PC-3 (cell line): ENCODE results near the gene TACC2. TPM values are rescaled to one million over a fixed set of nuclear protein-coding genes. Genes with fewer than 3 reads are reported as not detected.

Experiments used
- ATAC-seq: fragments of 200-7000 bp; cut with Tn5 transposase; 2 replicates; pipeline ENCODE4 v1.9.1; 2020; ENCODE audit warnings: mild to moderate bottlenecking, moderate library complexity
- BruUV-seq: library from RNA; stranded (reverse); fragments of 400-500 nt; replicated peaks from 2 replicates; lab custom pipeline; 2021; lab: Mats Ljungman, UMichigan
- CTCF ChIA-PET: fragments of 300-600 bp; sonication (Branson Sonifier 250); formaldehyde crosslinking; loops from one replicate; lab custom pipeline; 2022; ENCODE audit warnings: antibody characterized with exemption; lab: Charles Lee
- POLR2A ChIA-PET: fragments of 300-600 bp; sonication (Branson Sonifier 250); formaldehyde crosslinking; loops from one replicate; lab custom pipeline; 2022; ENCODE audit warnings: antibody characterized with exemption; ENCODE audit not compliant: unreplicated experiment; lab: Charles Lee
- DNase-seq: peaks from one replicate; pipeline ENCODE4 v3.0.0-alpha.2; 2015
- H2AFZ ChIP-seq: fragments of 300-600 bp; sonication (generic); 2 replicates; pipeline ENCODE4 v1.6.0; 2016; ENCODE audit warnings: antibody characterized with exemption, low read length
- H3F3A ChIP-seq: fragments of 300-600 bp; sonication (generic); one replicate; pipeline ENCODE4 v1.6.0; 2017; ENCODE audit warnings: antibody characterized with exemption, low read length, control low read depth, mild to moderate bottlenecking; ENCODE audit not compliant: unreplicated experiment
- H3K27ac ChIP-seq: fragments of 300-600 bp; sonication (generic); 2 replicates; pipeline ENCODE4 v1.5.1; 2016; ENCODE audit warnings: mild to moderate bottlenecking, low read length
- H3K27me3 ChIP-seq: fragments of 300-600 bp; sonication (generic); 2 replicates; pipeline ENCODE4 v1.6.1; 2016; ENCODE audit warnings: low read length, mixed read lengths
- H3K36me3 ChIP-seq: fragments of 300-600 bp; sonication (generic); 2 replicates; pipeline ENCODE4 v1.6.1; 2016; ENCODE audit warnings: low read depth, mixed run types, low read length, mixed read lengths
- H3K4me1 ChIP-seq: fragments of 300-600 bp; sonication (generic); 2 replicates; pipeline ENCODE4 v1.5.1; 2016; ENCODE audit warnings: low read length; ENCODE audit not compliant: insufficient read depth
- H3K4me2 ChIP-seq: fragments of 300-600 bp; sonication (generic); 2 replicates; pipeline ENCODE4 v1.6.0; 2016; ENCODE audit warnings: low read length
- H3K4me3 ChIP-seq: fragments of 300-600 bp; sonication (generic); 2 replicates; pipeline ENCODE4 v1.5.1; 2016; ENCODE audit warnings: mild to moderate bottlenecking, low read length, mixed read lengths
- H3K79me2 ChIP-seq: fragments of 300-600 bp; sonication (generic); 2 replicates; pipeline ENCODE4 v1.6.1; 2017; ENCODE audit warnings: low read length, mixed read lengths
- H3K9ac ChIP-seq: fragments of 300-600 bp; sonication (generic); 2 replicates; pipeline ENCODE4 v1.6.0; 2016; ENCODE audit warnings: mild to moderate bottlenecking, low read length
- H3K9me2 ChIP-seq: fragments of 300-600 bp; sonication (generic); replicated peaks from 2 replicates; pipeline ENCODE4 v1.6.1; 2016; ENCODE audit warnings: mixed run types, low read length, mixed read lengths
- H3K9me3 ChIP-seq: fragments of 300-600 bp; sonication (generic); 2 replicates; pipeline ENCODE4 v1.6.1; 2016; ENCODE audit warnings: low read length, mixed read lengths
- H4K20me1 ChIP-seq: fragments of 300-600 bp; sonication (generic); 2 replicates; pipeline ENCODE4 v1.6.1; 2016; ENCODE audit warnings: low read length, mixed read lengths
- EZH2 ChIP-seq: fragments of 300-600 bp; sonication (generic); IDR thresholded peaks from one replicate; pipeline ENCODE4 v1.6.1; 2017; ENCODE audit warnings: antibody characterized with exemption, mild to moderate bottlenecking, low read length; ENCODE audit not compliant: unreplicated experiment
- EZH2phosphoT487 ChIP-seq: fragments of 300-600 bp; sonication (generic); IDR thresholded peaks from 2 replicates; pipeline ENCODE4 v1.6.1; 2018; ENCODE audit warnings: mild to moderate bottlenecking, antibody characterized with exemption, low read length, borderline replicate concordance
- intact Hi-C: fragments of 100-400 bp; cut with micrococcal nuclease; formaldehyde crosslinking; loops from 2 replicates; pipeline ENCODE4 v1.9.0; 2023
- total RNA-seq: library from RNA; depleted of rRNA; stranded (reverse); fragments of >200 nt; gene quantifications from 2 replicates; pipeline ENCODE4 v1.2.3, GENCODE V29; 2014
- TF ChIP-seq, protein P1 (sequence below): fragments of 300-600 bp; sonication (generic); conservative IDR thresholded peaks from 2 replicates; pipeline ENCODE4 v1.5.1; 2017; ENCODE audit warnings: antibody characterized with exemption, low read depth, mild to moderate bottlenecking, low read length

Gene TACC2
- total RNA-seq, 1 experiment from 2014 or later = 31.7 TPM

DNA sequence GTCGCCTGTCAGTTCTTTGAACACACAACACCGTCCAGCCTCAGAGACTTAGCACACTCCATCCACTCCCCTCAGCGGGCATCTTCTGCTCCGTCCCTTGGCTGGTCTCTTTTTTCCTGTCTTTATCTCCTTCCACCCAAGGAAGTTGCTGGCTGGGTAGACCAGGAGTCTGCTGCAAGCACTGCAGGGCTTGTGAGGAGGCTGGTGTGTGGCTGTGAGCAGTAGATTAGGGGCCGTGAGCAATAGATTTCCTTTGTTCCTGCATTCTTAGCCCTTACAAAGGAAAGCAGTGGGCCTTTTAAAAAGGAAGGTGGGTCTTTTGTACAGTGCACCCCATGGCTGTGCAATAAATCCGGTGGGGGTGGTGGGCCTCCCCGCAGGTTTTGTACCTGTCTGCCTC is 181.8 kb downstream of the TACC2 start:
- Histone ChIP-seq H3K36me3 (no peaks in the 10 kb centered on the region), H3K9me3 (no peaks in the 10 kb centered on the region), H3K79me2 (no peaks in the 10 kb centered on the region), H3K9me2 (no peaks in the 10 kb centered on the region), H2AFZ (no peak overlapping the region), H3K4me3 (no peak overlapping the region), H3K27me3 (no peaks in the 10 kb centered on the region), H4K20me1 (no peaks in the 10 kb centered on the region), H3F3A (no peaks in the 10 kb centered on the region), H3K4me2 (no peak overlapping the region), H3K4me1 (no peaks in the 10 kb centered on the region), H3K27ac (no peak overlapping the region), H3K9ac (no peak overlapping the region)
- DNase-seq (no peak), ATAC-seq (no peak)
- CTCF ChIA-PET = no interaction called here
- no TSS peak for BruUV-seq
- POLR2A ChIA-PET = no interaction called here
- intact Hi-C loops = no loop called here
- TF ChIP-seq EZH2phosphoT487 = no peak
- TF ChIP-seq, protein P1, sequence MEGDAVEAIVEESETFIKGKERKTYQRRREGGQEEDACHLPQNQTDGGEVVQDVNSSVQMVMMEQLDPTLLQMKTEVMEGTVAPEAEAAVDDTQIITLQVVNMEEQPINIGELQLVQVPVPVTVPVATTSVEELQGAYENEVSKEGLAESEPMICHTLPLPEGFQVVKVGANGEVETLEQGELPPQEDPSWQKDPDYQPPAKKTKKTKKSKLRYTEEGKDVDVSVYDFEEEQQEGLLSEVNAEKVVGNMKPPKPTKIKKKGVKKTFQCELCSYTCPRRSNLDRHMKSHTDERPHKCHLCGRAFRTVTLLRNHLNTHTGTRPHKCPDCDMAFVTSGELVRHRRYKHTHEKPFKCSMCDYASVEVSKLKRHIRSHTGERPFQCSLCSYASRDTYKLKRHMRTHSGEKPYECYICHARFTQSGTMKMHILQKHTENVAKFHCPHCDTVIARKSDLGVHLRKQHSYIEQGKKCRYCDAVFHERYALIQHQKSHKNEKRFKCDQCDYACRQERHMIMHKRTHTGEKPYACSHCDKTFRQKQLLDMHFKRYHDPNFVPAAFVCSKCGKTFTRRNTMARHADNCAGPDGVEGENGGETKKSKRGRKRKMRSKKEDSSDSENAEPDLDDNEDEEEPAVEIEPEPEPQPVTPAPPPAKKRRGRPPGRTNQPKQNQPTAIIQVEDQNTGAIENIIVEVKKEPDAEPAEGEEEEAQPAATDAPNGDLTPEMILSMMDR = no peak

DNA sequence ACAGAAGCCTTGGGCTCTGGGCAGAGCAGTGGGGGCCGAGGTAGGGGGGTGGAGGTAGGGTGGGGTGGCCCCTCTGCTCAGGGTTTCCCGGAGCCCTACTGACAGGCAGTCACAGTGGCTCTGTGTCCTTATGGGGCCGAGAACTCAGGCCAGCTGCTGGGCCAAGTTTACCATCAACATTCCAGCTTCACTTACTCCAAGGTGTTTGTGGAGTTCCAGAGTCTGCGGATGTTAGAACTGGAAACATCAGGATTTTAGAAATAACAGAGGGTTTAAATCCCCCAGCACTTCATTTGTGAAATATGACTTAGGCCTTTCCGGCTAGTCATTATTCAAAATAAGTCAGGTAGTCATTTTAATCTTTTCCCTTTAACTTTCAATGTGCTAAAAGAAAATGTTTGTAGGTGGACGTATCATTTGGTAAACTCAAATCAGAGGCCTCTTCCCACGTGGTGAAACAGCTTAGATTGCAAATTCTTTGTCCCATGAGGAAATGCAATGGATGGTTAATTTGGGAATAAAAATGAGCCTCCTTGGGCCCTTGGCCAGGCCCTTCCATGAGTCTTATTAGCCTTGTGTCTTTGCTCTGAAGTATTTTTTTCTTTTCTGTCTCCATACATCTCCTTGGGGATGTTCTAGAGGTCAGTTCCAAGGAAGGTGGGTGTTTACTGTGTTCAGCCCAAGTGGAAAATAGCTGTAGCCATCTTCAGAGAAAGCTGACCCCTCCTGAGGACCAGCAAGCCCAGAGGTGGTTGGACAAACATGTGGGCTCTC is 182.5 kb downstream of the TACC2 start:
- Histone ChIP-seq H3K9ac (no peak overlapping the region), H3K4me2 (no peak overlapping the region), H3K79me2 (no peaks in the 10 kb centered on the region), H3K27me3 (no peaks in the 10 kb centered on the region), H3K4me3 (no peak overlapping the region), H3K9me2 (no peaks in the 10 kb centered on the region), H3K36me3 (no peaks in the 10 kb centered on the region), H3K9me3 (no peaks in the 10 kb centered on the region), H4K20me1 (no peaks in the 10 kb centered on the region), H3K27ac (no peak overlapping the region), H3F3A (no peaks in the 10 kb centered on the region), H2AFZ (no peak overlapping the region), H3K4me1 (no peaks in the 10 kb centered on the region)
- CTCF ChIA-PET = no interaction called here
- TF ChIP-seq, protein P1 = no peak
- TF ChIP-seq EZH2phosphoT487 (no peak), EZH2 (no peak)
- intact Hi-C loops = no loop called here
- no peak for ATAC-seq
- no peak for DNase-seq
- BruUV-seq = no TSS peak
- POLR2A ChIA-PET = no interaction called here

DNA sequence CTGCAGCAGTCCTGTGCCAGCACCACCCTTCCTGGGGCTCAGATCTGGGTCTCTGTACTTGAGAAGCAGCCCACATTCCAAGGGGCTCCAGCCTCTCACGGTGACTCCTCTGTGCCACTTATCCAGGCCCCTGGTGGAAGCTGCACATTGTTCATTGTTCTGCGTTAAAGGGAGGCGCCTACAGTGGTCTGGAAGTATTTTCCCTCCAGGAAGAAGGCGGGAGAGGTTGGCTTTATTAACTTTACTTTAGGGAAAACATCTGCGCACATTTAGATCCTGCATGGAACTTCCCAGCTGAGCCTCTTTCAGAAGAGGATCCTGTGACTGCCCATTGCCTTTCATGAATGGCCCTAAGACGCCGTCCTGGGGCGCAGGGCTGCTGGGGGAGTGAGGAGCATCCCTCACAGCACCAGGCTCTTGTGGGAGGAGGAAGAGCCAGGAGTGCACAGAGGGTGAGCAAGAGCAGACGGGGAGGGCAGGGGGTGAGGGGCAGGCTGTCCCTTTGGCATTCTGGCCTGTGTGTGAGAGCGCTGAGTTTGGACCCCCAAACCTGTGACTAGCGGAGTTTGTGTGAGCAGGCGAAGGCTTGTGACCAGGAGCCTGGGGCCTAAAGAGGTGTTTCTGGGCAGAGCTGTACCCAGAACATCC is 183.5 kb downstream of the TACC2 start:
- Histone ChIP-seq H3K4me2 (no peak overlapping the region), H4K20me1 (no peaks in the 10 kb centered on the region), H3K36me3 (no peaks in the 10 kb centered on the region), H3K9me2 (no peaks in the 10 kb centered on the region), H3F3A (no peaks in the 10 kb centered on the region), H3K27ac (no peak overlapping the region), H3K79me2 (no peaks in the 10 kb centered on the region), H3K4me3 (no peak overlapping the region), H3K9me3 (no peaks in the 10 kb centered on the region), H3K9ac (no peak overlapping the region), H3K27me3 (no peaks in the 10 kb centered on the region), H3K4me1 (no peaks in the 10 kb centered on the region), H2AFZ (no peak overlapping the region)
- TF ChIP-seq, protein P1 = no peak
- TF ChIP-seq EZH2 (no peak), EZH2phosphoT487 (no peak)
- ATAC-seq = no peak
- POLR2A ChIA-PET = no interaction called here
- CTCF ChIA-PET = no interaction called here
- BruUV-seq = no TSS peak
- DNase-seq = no peak
- intact Hi-C loops = no loop called here
